ENCODE results near the gene CELSR1. TPM values are rescaled to one million over a fixed set of nuclear protein-coding genes. Genes with fewer than 3 reads are reported as not detected.

CELSR1 gene
- total RNA-seq, 1 experiment from 2014 or later: 37.6 TPM

DNA sequence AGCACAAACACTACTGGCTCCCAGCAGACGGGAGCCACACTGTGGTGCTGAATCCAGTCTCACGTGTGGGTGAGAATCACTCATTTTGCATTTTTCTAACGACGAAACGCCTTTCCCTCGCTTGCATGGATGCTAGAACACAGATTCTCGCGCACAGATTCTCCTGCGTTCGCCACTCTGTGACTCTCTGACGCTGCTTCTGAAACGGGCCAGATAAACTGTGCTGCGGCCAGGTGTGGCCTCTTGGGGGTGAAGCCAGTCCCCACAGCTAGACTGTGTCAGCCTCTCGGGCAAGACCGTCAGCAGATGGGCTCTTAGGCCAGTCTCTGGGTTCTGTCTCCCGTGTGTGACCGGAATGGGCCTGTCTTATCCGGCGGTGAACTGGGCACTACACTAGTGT, 157.4 kb downstream of the CELSR1 start:
- intact Hi-C loops (cut with micrococcal nuclease; ENCODE audit: unreplicated experiment): no loop called here
- Histone ChIP-seq H3K27me3 (ENCODE audit: insufficient read depth, low read depth) (no peaks in the 10 kb centered on the region), H3K9me3 (ENCODE audit: insufficient read depth, low read depth) (no peaks in the 10 kb centered on the region), H2AFZ (no peak overlapping the region), H3K9me2 (ENCODE audit: insufficient read depth) (no peaks in the 10 kb centered on the region), H3K36me3 (ENCODE audit: low read depth) (peaks cover 10% of the 10 kb centered on the region), H4K20me1 (ENCODE audit: insufficient read depth) (no peaks in the 10 kb centered on the region), H3F3A (ENCODE audit: insufficient read depth, low read depth) (peaks cover 37% of the 10 kb centered on the region), H3K4me1 (replicated peaks; ENCODE audit: insufficient read depth) (peaks cover 53% of the 10 kb centered on the region), H3K27ac (no peak overlapping the region), H3K79me2 (ENCODE audit: low read depth) (peaks cover 10% of the 10 kb centered on the region; the same call in 1 of the 2 replicates), H3K4me2 (no peak overlapping the region), H3K4me3 (no peak overlapping the region)
- CTCF ChIA-PET: no interaction called here
- POLR2A ChIA-PET (ENCODE audit: unreplicated experiment): no interaction called here
- TF ChIP-seq EZH2 (IDR thresholded peaks at IDR 0.05; ENCODE audit: low read depth): no peak
- TF ChIP-seq, protein P1, sequence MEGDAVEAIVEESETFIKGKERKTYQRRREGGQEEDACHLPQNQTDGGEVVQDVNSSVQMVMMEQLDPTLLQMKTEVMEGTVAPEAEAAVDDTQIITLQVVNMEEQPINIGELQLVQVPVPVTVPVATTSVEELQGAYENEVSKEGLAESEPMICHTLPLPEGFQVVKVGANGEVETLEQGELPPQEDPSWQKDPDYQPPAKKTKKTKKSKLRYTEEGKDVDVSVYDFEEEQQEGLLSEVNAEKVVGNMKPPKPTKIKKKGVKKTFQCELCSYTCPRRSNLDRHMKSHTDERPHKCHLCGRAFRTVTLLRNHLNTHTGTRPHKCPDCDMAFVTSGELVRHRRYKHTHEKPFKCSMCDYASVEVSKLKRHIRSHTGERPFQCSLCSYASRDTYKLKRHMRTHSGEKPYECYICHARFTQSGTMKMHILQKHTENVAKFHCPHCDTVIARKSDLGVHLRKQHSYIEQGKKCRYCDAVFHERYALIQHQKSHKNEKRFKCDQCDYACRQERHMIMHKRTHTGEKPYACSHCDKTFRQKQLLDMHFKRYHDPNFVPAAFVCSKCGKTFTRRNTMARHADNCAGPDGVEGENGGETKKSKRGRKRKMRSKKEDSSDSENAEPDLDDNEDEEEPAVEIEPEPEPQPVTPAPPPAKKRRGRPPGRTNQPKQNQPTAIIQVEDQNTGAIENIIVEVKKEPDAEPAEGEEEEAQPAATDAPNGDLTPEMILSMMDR (conservative IDR thresholded peaks at IDR 0.05): no peak
- DNase-seq: no peak
- no TSS peak for BruUV-seq (replicated peaks)

DNA sequence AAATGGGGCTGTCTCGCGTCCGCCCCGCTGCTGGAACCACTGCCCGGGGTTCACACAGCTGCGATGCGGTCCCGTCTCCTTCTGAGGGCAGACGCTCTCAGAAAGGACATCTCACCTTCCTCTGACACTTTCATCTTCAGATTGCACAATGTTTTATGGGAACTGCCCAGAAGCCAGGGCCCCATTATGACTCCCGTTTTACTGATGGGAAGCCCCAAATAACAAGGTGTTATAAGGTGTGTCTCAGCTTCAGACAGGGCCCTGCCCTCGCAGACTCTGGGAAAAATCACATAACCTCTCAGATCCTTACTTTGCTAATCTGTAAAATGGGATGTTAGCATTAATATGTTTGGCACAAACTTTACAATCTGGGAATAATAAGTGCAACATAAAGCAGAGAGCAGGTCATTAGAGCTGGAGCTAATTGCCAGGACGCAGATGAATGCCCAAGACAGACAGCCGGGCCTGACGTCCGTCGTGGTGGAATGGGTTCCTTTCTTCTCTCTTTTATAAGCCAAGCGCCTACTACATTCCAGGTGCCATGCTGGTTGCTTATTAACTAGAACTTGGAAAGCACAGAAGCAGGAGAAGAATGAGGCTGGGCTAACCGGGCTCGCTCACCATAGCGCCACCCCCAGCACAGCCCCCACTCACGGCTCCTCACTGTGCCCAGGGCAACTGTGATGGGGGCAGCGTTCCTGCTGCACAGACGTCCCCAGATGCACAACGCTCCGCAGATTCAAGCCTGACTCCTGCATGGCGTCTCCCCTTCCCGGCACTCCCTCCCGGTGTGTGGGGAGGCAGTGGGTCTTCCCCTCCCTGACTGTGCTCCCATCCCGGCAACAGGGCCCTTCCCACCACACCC, 158.1 kb downstream of the CELSR1 start:
- Histone ChIP-seq H3K27me3 (ENCODE audit: insufficient read depth, low read depth) (no peaks in the 10 kb centered on the region), H4K20me1 (ENCODE audit: insufficient read depth) (no peaks in the 10 kb centered on the region), H3K4me2 (peak overlapping the region; percentile 77), H2AFZ (no peak overlapping the region), H3K36me3 (ENCODE audit: low read depth) (peaks cover 10% of the 10 kb centered on the region), H3K4me1 (replicated peaks; ENCODE audit: insufficient read depth) (peaks cover 60% of the 10 kb centered on the region), H3K79me2 (ENCODE audit: low read depth) (peaks cover 10% of the 10 kb centered on the region; the same call in 1 of the 2 replicates), H3K4me3 (no peak overlapping the region), H3F3A (ENCODE audit: insufficient read depth, low read depth) (peaks cover 37% of the 10 kb centered on the region), H3K9me2 (ENCODE audit: insufficient read depth) (no peaks in the 10 kb centered on the region), H3K9me3 (ENCODE audit: insufficient read depth, low read depth) (no peaks in the 10 kb centered on the region), H3K27ac (peak overlapping the region; percentile 95)
- TF ChIP-seq, protein P1 (conservative IDR thresholded peaks at IDR 0.05): no peak
- no peak for TF ChIP-seq EZH2 (IDR thresholded peaks at IDR 0.05; ENCODE audit: low read depth)
- ChIA-PET CTCF (no interaction called here), POLR2A (ENCODE audit: unreplicated experiment) (no interaction called here)
- no peak for DNase-seq
- no TSS peak for BruUV-seq (replicated peaks)
- intact Hi-C loops (cut with micrococcal nuclease; ENCODE audit: unreplicated experiment): loop anchor here (5.0 kb wide), 1 partner anchor 373 kb away; no protein-coding TSS in a partner anchor

DNA sequence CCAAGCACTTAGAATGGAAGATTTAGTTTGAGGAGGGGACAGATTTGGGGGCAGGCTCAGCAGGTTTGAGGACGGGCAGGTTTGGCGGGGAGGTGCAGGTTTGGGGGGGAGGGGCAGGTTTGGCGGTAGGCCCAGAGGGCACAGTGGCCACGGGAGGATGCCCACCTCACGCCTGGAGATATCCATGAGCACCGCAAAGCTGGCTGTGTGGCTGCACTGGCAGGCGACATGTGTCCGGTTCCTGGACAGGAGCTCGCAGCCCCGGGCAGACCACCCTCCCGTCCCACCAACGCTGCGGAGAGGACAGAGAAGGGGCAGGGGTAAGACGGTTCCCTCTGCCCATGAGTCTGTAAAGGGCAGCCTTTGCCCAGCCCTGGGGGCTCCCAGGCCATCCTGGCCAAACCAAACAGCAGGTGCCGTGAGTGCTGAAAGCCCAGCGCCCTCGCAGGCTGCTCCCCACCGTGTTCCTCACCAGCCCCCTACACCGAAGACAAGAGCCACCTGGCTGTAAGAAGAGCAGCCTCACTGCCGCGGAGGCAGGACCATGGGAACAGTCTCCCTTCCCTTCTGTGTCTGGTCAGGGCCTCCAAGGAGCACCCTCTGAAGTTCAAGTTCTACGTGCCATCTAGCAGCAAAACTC, 158.9 kb downstream of the CELSR1 start:
- Histone ChIP-seq H3K4me1 (replicated peaks; ENCODE audit: insufficient read depth) (peaks cover 67% of the 10 kb centered on the region), H3K79me2 (ENCODE audit: low read depth) (peaks cover 10% of the 10 kb centered on the region; the same call in 1 of the 2 replicates), H2AFZ (no peak overlapping the region), H3K27ac (peak overlapping the region; percentile 95), H3K9me3 (ENCODE audit: insufficient read depth, low read depth) (no peaks in the 10 kb centered on the region), H4K20me1 (ENCODE audit: insufficient read depth) (no peaks in the 10 kb centered on the region), H3F3A (ENCODE audit: insufficient read depth, low read depth) (peaks cover 37% of the 10 kb centered on the region), H3K4me2 (peak overlapping the region; percentile 77), H3K36me3 (ENCODE audit: low read depth) (peaks cover 10% of the 10 kb centered on the region), H3K27me3 (ENCODE audit: insufficient read depth, low read depth) (no peaks in the 10 kb centered on the region), H3K4me3 (peak overlapping the region; percentile 39; the same call in 1 of the 2 replicates), H3K9me2 (ENCODE audit: insufficient read depth) (no peaks in the 10 kb centered on the region)
- ChIA-PET POLR2A (ENCODE audit: unreplicated experiment) (no interaction called here), CTCF (no interaction called here)
- intact Hi-C loops (cut with micrococcal nuclease; ENCODE audit: unreplicated experiment): loop anchor here (5.0 kb wide), 1 partner anchor 374 kb away; no protein-coding TSS in a partner anchor
- TF ChIP-seq, protein P1 (conservative IDR thresholded peaks at IDR 0.05): no peak
- TF ChIP-seq EZH2 (IDR thresholded peaks at IDR 0.05; ENCODE audit: low read depth): no peak
- DNase-seq: no peak
- BruUV-seq (replicated peaks): no TSS peak
